Measurements from ENCODE around the gene MUSK.

MUSK gene

GRCh38 chr9:110828264-110828663 lies 159.7 kb downstream of the MUSK start:
- TF ChIP-seq CTCF (IDR thresholded peaks at IDR 0.05; ENCODE audit: insufficient read depth, low read length, missing control alignments) = no peak
- no peak for DNase-seq (ENCODE audit: low read depth, low spot score)
- POLR2A ChIA-PET = no interaction called here
- CTCF ChIA-PET = interaction anchor here (1.3 kb wide), 1 partner anchor 189 kb away, joined by 4 read pairs; no protein-coding TSS in a partner anchor
- no peak overlapping the region for H3K4me3 ChIP-seq (ENCODE audit: low read depth, low read length)

GRCh38 chr9:110830495-110830894 lies 161.9 kb downstream of the MUSK start:
- no peak for DNase-seq (ENCODE audit: low read depth, low spot score)
- CTCF ChIA-PET = no interaction called here
- no peak for TF ChIP-seq CTCF (IDR thresholded peaks at IDR 0.05; ENCODE audit: insufficient read depth, low read length, missing control alignments)
- POLR2A ChIA-PET = no interaction called here
- H3K4me3 ChIP-seq (ENCODE audit: low read depth, low read length) = no peak overlapping the region

- CTCF ChIA-PET = interaction anchor here (0.8 to 1.0 kb wide), 2 partner anchors 9 to 166 kb away, joined by 3 read pairs; no protein-coding TSS in a partner anchor
- H3K4me3 ChIP-seq (ENCODE audit: low read depth, low read length) = no peak overlapping the region
- no peak for DNase-seq (ENCODE audit: low read depth, low spot score)
- POLR2A ChIA-PET = interaction anchor here (0.6 kb wide), 1 partner anchor 1735 kb away, joined by 4 read pairs; no protein-coding TSS in a partner anchor
- no peak for TF ChIP-seq CTCF (IDR thresholded peaks at IDR 0.05; ENCODE audit: insufficient read depth, low read length, missing control alignments)
These were observed 164.3 kb downstream of the MUSK start for GRCh38 chr9:110832926-110833325.

- POLR2A ChIA-PET = interaction anchor here (0.6 kb wide), 1 partner anchor 283 kb away, joined by 3 read pairs; no protein-coding TSS in a partner anchor
- peak; percentile 67 for DNase-seq (ENCODE audit: low read depth, low spot score)
- no peak overlapping the region for H3K4me3 ChIP-seq (ENCODE audit: low read depth, low read length)
- CTCF ChIA-PET = no interaction called here
- no peak for TF ChIP-seq CTCF (IDR thresholded peaks at IDR 0.05; ENCODE audit: insufficient read depth, low read length, missing control alignments)
These were observed 166.8 kb downstream of the MUSK start for GRCh38 chr9:110835404-110835803.

- TF ChIP-seq CTCF (IDR thresholded peaks at IDR 0.05; ENCODE audit: insufficient read depth, low read length, missing control alignments) = no peak
- ChIA-PET POLR2A (interaction anchor here (0.6 kb wide), 1 partner anchor 282 kb away, joined by 3 read pairs; no protein-coding TSS in a partner anchor), CTCF (no interaction called here)
- no peak for DNase-seq (ENCODE audit: low read depth, low spot score)
- no peak overlapping the region for H3K4me3 ChIP-seq (ENCODE audit: low read depth, low read length)
These were observed 167.3 kb downstream of the MUSK start for GRCh38 chr9:110835859-110836271.

- ChIA-PET POLR2A (no interaction called here), CTCF (interaction anchor here (1.3 kb wide), 1 partner anchor 9 kb away, joined by 3 read pairs; no protein-coding TSS in a partner anchor)
- no peak overlapping the region for H3K4me3 ChIP-seq (ENCODE audit: low read depth, low read length)
- no peak for TF ChIP-seq CTCF (IDR thresholded peaks at IDR 0.05; ENCODE audit: insufficient read depth, low read length, missing control alignments)
- no peak for DNase-seq (ENCODE audit: low read depth, low spot score)
These were observed 168.9 kb downstream of the MUSK start for GRCh38 chr9:110837401-110838005.

Measured in AG04449 (cell line).